Left ventricle myocardium inferior (tissue), 1 donor: ENCODE measurements around the gene HLCS. TPM values are rescaled to one million over a fixed set of nuclear protein-coding genes. Genes with fewer than 3 reads are reported as not detected.

Experiments used
- DNase-seq: peaks from one replicate; pipeline ENCODE4 v3.0.0-alpha.2; 2020
- H3K27ac ChIP-seq: fragments of 200-600 bp; replicated peaks from 2 replicates; pipeline ENCODE4 v1.8.0; 2021
- H3K27me3 ChIP-seq: fragments of 200-600 bp; 2 replicates; pipeline ENCODE4 v1.8.0; 2021; ENCODE audit warnings: low read depth
- H3K36me3 ChIP-seq: fragments of 200-600 bp; 2 replicates; pipeline ENCODE4 v1.8.0; 2021
- H3K4me1 ChIP-seq: fragments of 200-600 bp; 2 replicates; pipeline ENCODE4 v1.8.0; 2021
- H3K4me3 ChIP-seq: fragments of 200-600 bp; 2 replicates; pipeline ENCODE4 v1.8.0; 2021; ENCODE audit warnings: mild to moderate bottlenecking, moderate library complexity
- H3K9me3 ChIP-seq: fragments of 200-600 bp; replicated peaks from 2 replicates; pipeline ENCODE4 v1.8.0; 2021
- CTCF ChIP-seq: fragments of 200-600 bp; IDR thresholded peaks from 2 replicates; pipeline ENCODE4 v1.8.0; 2021; ENCODE audit warnings: antibody characterized with exemption, mild to moderate bottlenecking, borderline replicate concordance
- intact Hi-C: fragments of 100-400 bp; cut with micrococcal nuclease; formaldehyde crosslinking; loops from one replicate; pipeline ENCODE4 v1.11.0; 2022
- total RNA-seq: library from RNA; stranded (reverse); fragmentation: NEBNext Ultra II Directional; extraction: Animal tissue kit (Norgen Biotek cat#: 25700); gene quantifications from one replicate; pipeline ENCODE4 v1.2.1, GENCODE V29; 2021
- donor health status: DM: no; HTN: yes; CAD: no; lungs with severe emphysema.

The HLCS gene
- total RNA-seq, 1 donor from 2014 or later: 5.3 TPM

- Histone ChIP-seq H3K36me3 (peaks cover 8% of the 10 kb centered on the region), H3K27ac (no peak overlapping the region), H3K4me3 (no peak overlapping the region), H3K4me1 (peaks cover 34% of the 10 kb centered on the region), H3K9me3 (no peaks in the 10 kb centered on the region), H3K27me3 (no peaks in the 10 kb centered on the region)
- no peak for DNase-seq
- no peak for TF ChIP-seq CTCF
- intact Hi-C loops: no loop called here
These were observed 74.8 kb downstream of the HLCS start for GRCh38 chr21:36891692-36892091.

GRCh38 chr21:36891121-36891520 is 75.3 kb downstream of the HLCS start:
- peaks cover 8% of the 10 kb centered on the region for H3K36me3 ChIP-seq
- no peaks in the 10 kb centered on the region for H3K27me3 ChIP-seq
- intact Hi-C loops: no loop called here
- no peak overlapping the region for H3K4me3 ChIP-seq
- no peaks in the 10 kb centered on the region for H3K9me3 ChIP-seq
- TF ChIP-seq CTCF: no peak
- DNase-seq: no peak
- H3K27ac ChIP-seq: peak overlapping the region; percentile 79
- peaks cover 34% of the 10 kb centered on the region for H3K4me1 ChIP-seq

GRCh38 chr21:36890086-36890485 is 76.4 kb downstream of the HLCS start:
- Histone ChIP-seq H3K36me3 (peaks cover 8% of the 10 kb centered on the region), H3K27ac (peak overlapping the region; percentile 79), H3K27me3 (no peaks in the 10 kb centered on the region), H3K4me1 (peaks cover 34% of the 10 kb centered on the region), H3K9me3 (no peaks in the 10 kb centered on the region), H3K4me3 (no peak overlapping the region)
- no peak for TF ChIP-seq CTCF
- intact Hi-C loops: no loop called here
- DNase-seq: no peak

- peaks cover 8% of the 10 kb centered on the region for H3K36me3 ChIP-seq
- no peak overlapping the region for H3K4me3 ChIP-seq
- H3K9me3 ChIP-seq: no peaks in the 10 kb centered on the region
- intact Hi-C loops: no loop called here
- no peak for TF ChIP-seq CTCF
- no peak for DNase-seq
- peaks cover 34% of the 10 kb centered on the region for H3K4me1 ChIP-seq
- no peaks in the 10 kb centered on the region for H3K27me3 ChIP-seq
- H3K27ac ChIP-seq: peak overlapping the region; percentile 79
These were observed 77.1 kb downstream of the HLCS start for GRCh38 chr21:36889401-36889800.

- peaks cover 34% of the 10 kb centered on the region for H3K4me1 ChIP-seq
- no peak for TF ChIP-seq CTCF
- H3K27ac ChIP-seq: peak overlapping the region; percentile 79
- H3K9me3 ChIP-seq: peaks cover 8% of the 10 kb centered on the region
- intact Hi-C loops: no loop called here
- H3K36me3 ChIP-seq: peaks cover 8% of the 10 kb centered on the region
- no peak overlapping the region for H3K4me3 ChIP-seq
- DNase-seq: no peak
- no peaks in the 10 kb centered on the region for H3K27me3 ChIP-seq
These were observed 78.0 kb downstream of the HLCS start for GRCh38 chr21:36888466-36888865.

- no peak for TF ChIP-seq CTCF
- H3K4me3 ChIP-seq: no peak overlapping the region
- H3K27me3 ChIP-seq: no peaks in the 10 kb centered on the region
- peaks cover 34% of the 10 kb centered on the region for H3K4me1 ChIP-seq
- no peak overlapping the region for H3K27ac ChIP-seq
- no peak for DNase-seq
- H3K9me3 ChIP-seq: peaks cover 9% of the 10 kb centered on the region
- intact Hi-C loops: no loop called here
- peaks cover 8% of the 10 kb centered on the region for H3K36me3 ChIP-seq
These were observed 78.5 kb downstream of the HLCS start for GRCh38 chr21:36887963-36888362.
